Stimulated activated CD8-positive, alpha-beta memory T cell treated with anti-CD3 and anti-CD28 coated beads, Interleukin-7, amount 100 ng/mL, for 1 hour (primary cell): Measurements from ENCODE around the gene GRIK2.

ENCODE experiments used
- DNase-seq, 2 donors: peaks; one replicate each; pipeline ENCODE4 v3.0.0-alpha.2; 2020; ENCODE audit warnings: low read depth in 2 of 2

Gene GRIK2

GRCh38 chr6:101400326-101401135 is 7.0 kb downstream of the GRIK2 start:
- no peak for DNase-seq

DNA sequence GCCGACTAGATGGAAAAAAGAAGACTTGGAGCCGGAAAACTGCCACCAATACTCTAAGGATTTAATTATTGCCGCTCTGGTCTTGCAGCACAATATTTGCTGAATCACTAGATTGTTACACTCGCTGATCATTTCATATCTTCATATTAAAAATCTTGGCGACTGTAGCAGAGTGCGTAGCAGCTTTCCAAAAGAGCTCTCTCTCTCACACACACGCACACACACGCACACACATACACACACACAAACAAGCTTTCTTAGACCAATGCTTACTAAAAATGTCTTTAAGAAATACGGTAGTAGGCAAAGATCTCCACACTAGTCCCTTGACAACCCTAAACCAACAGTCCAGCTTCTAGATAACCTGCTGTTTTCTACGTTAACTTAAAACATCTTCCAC is 7.7 kb downstream of the GRIK2 start:
- DNase-seq, result no peak

GRCh38 chr6:101401792-101402621 is 8.5 kb downstream of the GRIK2 start:
- DNase-seq, result no peak

GRCh38 chr6:101402622-101403031 is 9.1 kb downstream of the GRIK2 start:
- no peak for DNase-seq

DNA sequence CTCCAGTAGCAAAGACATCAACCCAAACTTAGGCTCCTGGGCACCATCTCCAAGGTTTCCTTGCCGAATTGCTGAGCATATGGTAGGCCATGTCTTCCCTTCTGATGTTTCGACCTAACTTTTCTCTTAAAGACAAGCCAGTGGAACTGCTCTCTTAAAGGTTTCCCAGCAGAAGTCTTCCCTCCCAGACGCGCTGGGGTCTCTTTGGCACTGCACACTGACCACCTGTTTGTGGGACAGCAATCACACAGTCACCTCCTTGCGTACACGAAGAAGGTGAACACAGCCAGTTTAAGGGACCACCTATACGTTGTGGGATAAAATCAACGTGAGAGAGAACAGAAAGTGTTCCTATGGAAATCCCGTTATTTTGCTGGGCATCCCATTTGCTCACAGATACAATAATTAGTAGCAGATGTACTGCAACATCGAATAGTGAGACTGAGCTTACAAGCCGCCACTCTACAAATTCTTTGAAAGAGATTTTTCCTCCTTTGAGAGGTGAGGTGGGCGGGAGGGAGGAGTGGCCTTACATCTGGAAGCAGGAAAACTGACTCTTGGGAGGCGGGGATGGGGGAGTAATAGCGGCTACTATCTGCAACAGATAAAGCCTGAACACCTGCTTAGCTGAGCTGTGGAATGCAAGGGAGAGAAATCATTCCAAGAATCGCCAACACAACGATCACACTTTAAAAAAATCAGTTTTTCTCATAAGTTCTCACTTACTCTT is 9.9 kb downstream of the GRIK2 start:
- DNase-seq, result no peak

DNA sequence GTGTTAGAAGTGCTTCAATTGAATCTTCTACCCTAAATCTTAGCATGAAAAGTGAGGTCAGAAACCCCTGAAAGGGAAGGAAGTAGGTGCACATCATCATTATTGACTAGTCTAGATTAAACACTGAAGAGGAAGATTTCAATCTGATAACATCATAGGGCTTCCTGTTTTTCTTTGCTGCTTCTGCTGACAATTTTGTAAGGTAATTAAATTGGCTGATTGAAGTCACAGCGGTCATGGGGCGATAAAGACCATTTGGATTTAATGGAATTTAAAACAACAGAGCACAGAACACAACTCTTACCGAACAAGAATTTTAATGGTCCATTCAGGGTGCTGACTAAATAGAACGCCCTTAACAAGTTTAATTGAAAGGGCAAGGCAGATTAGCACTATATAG is 11.3 kb downstream of the GRIK2 start:
- no peak for DNase-seq

DNA sequence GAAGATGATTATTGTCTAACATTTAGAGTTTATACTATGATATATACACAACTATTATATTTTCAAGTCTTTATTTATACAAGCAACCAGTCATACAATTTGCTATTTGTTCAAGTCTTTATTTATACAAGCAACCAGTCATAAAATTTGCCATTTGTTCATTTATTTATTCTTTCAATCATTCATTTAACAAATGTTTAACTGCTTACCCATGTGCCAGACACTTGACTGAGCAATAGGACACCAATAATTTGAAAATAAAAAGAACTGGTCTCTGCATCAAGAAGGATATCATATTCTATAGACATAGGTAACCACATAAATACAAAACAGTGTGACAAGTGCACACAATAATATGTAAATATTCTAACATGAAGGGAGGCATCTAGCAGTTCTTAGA is 20.3 kb downstream of the GRIK2 start:
- DNase-seq, result no peak

- no peak for DNase-seq
Measured at GRCh38 chr6:101417900-101418299, 24.4 kb downstream of the GRIK2 start.

GRCh38 chr6:101422251-101422650 is 28.7 kb downstream of the GRIK2 start:
- DNase-seq, result no peak

DNA sequence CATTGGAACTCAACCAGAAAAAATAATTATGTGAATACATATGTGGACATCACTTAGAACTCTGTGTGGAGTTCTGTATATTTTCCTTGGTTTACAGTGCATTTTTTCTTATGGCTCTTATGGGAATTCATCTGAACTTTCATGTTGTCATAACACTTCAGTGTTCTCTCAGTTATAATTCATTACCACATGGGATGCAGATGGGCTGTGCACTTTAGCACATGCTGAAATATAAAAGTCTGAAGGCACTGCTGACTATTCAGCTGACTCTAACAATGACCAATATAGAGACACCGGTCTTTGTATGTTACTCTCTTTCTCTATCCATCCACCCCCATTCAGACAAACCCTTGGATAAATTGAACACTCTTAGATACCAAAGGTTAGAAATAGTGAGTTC is 29.3 kb downstream of the GRIK2 start:
- DNase-seq, result no peak

DNA sequence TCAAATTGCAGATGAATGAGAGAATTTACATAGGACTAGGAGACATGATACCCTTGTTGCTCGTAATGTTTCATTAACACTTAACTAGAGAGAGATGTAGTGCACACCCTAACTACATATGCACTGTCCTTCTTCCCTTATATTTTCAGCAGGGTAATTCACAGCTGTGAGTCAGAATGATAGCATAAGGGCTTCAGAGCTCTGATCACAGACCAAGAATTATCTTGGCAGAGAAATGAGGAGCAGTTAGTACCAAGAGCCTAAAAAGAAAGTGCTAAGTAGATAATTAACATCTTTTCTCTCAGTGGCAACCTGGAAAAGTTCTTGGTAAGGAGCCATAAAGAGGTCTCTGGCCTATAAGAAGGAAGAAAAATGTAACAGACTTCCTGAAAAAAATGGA is 35.8 kb downstream of the GRIK2 start:
- no peak for DNase-seq

DNA sequence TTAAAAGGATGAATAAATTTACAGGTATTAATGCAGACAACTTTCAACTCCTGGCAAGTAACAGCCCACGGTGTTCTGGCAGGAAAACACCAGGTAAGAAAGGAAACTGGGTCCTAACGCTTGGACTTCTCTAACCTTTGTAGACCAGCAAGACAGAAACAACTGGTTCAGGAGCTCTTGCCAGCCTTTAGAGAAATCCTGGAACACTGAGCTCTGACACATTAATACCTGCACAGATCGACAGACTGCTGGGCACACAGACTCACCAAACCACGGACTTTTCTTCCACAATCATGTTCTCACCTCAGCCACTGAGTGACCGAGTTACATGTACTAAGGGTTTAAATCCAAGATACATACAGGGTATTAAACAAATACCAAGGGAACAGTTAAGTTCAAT is 36.3 kb downstream of the GRIK2 start:
- no peak for DNase-seq

DNA sequence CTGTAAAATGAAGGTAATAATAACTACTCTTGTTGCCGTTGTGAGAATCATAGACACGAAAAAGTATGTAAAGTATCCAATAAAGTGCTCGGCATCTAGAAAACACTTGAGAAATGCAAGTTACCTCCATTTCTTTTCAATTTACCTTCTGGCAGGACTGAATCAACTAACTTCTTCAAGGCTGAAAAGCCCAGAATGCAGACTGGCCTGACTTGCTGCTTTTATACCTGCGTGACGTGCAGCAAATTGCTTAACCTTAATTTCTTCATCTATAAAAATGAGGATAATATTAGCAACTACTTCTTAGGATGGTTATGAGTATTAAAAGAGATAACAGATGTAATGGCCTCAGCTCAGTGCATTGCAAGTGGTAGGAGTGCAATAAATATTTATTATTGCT is 39.6 kb downstream of the GRIK2 start:
- DNase-seq, result no peak

GRCh38 chr6:101434601-101435000 is 41.1 kb downstream of the GRIK2 start:
- no peak for DNase-seq

- DNase-seq, result no peak
Measured at GRCh38 chr6:101435038-101435437, 41.5 kb downstream of the GRIK2 start.

GRCh38 chr6:101439790-101440189 is 46.3 kb downstream of the GRIK2 start:
- no peak for DNase-seq

DNA sequence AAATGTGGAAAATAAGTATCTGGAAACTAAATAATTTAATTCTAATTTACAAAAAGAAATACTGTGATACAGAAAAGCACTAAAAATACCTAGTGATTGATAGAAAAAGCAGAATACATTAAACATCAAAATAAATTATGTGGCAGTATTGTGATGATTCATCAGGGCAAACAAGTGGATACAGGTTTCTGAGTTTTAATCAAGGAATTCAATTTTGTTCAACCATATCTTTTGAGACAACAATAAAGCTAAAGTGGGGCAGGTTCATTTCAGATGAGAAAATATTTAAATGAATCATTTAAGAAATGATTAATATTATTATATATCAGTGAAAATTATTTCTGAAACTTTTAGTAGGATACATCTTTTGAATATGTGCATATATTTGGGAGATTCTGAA is 49.8 kb downstream of the GRIK2 start:
- DNase-seq, result no peak

DNA sequence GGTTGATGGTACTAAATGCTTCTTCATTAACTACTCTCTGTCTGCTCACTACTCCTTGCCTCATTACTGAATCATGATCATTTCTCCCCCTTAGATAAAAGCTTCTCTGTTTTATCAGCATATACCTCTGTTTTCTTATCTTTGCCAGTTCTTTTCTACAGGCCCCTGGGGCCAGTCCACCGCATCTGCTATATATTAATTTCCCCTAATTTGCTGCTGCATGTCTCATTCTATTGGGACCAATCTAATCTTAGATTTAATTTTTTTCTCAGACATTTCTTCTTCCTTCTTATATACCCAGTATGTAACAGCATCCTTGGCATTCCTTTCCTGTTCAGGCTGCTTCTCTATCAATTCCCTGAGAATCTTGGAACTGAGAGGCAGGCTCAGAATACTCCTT is 51.2 kb downstream of the GRIK2 start:
- DNase-seq, result no peak

GRCh38 chr6:101445527-101445926 is 52.0 kb downstream of the GRIK2 start:
- DNase-seq, result no peak

- DNase-seq, result no peak
Measured at GRCh38 chr6:101450901-101451300, 57.4 kb downstream of the GRIK2 start.

DNA sequence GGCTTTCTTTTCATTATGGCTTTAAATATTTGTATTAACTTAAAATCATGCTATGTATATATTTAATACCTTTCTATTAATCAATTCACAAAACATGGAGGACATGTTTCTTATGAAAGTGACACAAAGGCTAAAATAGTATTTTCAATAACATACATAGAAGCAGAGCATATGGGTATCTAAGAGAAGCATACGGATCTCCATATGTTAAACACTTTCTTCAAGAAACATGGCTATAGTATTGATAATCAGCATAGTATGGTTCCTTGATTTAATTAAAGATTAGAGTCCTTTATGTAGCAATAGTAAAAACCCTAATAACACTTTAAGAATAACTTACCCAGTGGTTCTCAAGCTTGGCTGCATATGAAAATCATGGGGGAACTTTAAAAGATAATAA is 58.5 kb downstream of the GRIK2 start:
- no peak for DNase-seq

- no peak for DNase-seq
Measured at GRCh38 chr6:101453221-101453620, 59.7 kb downstream of the GRIK2 start.
